DND-41 (cell line): ENCODE data around the gene PLEKHG5.
A peak's percentile ranks its signal among the peaks of the same experiment; 100 is the strongest.

Source experiments
- ATAC-seq: fragments of 200-7000 bp; cut with Tn5 transposase; 3 replicates; pipeline ENCODE4 v1.9.1; 2021; ENCODE audit warnings: low read depth; ENCODE audit not compliant: insufficient read depth
- DNase-seq: peaks from one replicate; pipeline ENCODE4 v3.0.0-alpha.2; 2020
- H2AFZ ChIP-seq: 2 replicates; pipeline ENCODE4 v1.6.0; 2012; ENCODE audit warnings: low read depth, low read length
- H3K27ac ChIP-seq: 2 replicates; pipeline ENCODE4 v1.5.1; 2012; ENCODE audit warnings: low read length, inconsistent platforms
- H3K27me3 ChIP-seq: fragments of 200-600 bp; sonication (generic); 2 replicates; pipeline ENCODE4 v1.6.0; 2012; ENCODE audit warnings: low read length, mild to moderate bottlenecking, inconsistent platforms; ENCODE audit not compliant: insufficient read depth, poor library complexity
- H3K36me3 ChIP-seq: 2 replicates; pipeline ENCODE4 v1.5.1; 2012; ENCODE audit warnings: low read length, inconsistent platforms; ENCODE audit not compliant: insufficient read depth
- H3K4me1 ChIP-seq: 2 replicates; pipeline ENCODE4 v1.5.1; 2012; ENCODE audit warnings: mild to moderate bottlenecking, low read length; ENCODE audit not compliant: insufficient read depth
- H3K4me2 ChIP-seq: 2 replicates; pipeline ENCODE4 v1.6.0; 2012; ENCODE audit warnings: mild to moderate bottlenecking, moderate library complexity, low read length, inconsistent platforms; ENCODE audit not compliant: insufficient read depth
- H3K4me3 ChIP-seq, 2 experiments: fragments of 200-600 bp in 1 of 2; shearing (Covaris generic) in 1 of 2; 2 replicates each; pipeline ENCODE4 v1.5.1; 2012 to 2016; ENCODE audit warnings: inconsistent platforms in 2 of 2, low read length in 2 of 2, mild to moderate bottlenecking in 2 of 2, low read depth in 1 of 2, moderate library complexity in 1 of 2
- H3K79me2 ChIP-seq: 2 replicates; pipeline ENCODE4 v1.6.0; 2012; ENCODE audit warnings: low read length, inconsistent platforms; ENCODE audit not compliant: insufficient read depth
- H3K9ac ChIP-seq: 2 replicates; pipeline ENCODE4 v1.6.0; 2012; ENCODE audit warnings: low read depth, mild to moderate bottlenecking, inconsistent platforms, low read length, moderate library complexity
- H3K9me3 ChIP-seq: 2 replicates; pipeline ENCODE4 v1.5.1; 2012; ENCODE audit warnings: low read length, moderate library complexity, mild to moderate bottlenecking, inconsistent platforms; ENCODE audit not compliant: insufficient read depth, severe bottlenecking
- H4K20me1 ChIP-seq: 2 replicates; pipeline ENCODE4 v1.6.0; 2012; ENCODE audit warnings: low read length; ENCODE audit not compliant: insufficient read depth
- CTCF ChIP-seq: IDR thresholded peaks from 2 replicates; pipeline ENCODE4 v1.5.1; 2012; ENCODE audit warnings: borderline replicate concordance, low read length, moderate library complexity, mild to moderate bottlenecking; ENCODE audit not compliant: poor library complexity, severe bottlenecking; ENCODE audit errors: extremely low read depth
- EZH2 ChIP-seq: IDR thresholded peaks from 3 replicates; pipeline ENCODE4 v1.6.1; 2012; ENCODE audit warnings: borderline replicate concordance, low read depth, mild to moderate bottlenecking, moderate library complexity, low read length, inconsistent platforms; ENCODE audit not compliant: severe bottlenecking

Gene PLEKHG5, protein sequence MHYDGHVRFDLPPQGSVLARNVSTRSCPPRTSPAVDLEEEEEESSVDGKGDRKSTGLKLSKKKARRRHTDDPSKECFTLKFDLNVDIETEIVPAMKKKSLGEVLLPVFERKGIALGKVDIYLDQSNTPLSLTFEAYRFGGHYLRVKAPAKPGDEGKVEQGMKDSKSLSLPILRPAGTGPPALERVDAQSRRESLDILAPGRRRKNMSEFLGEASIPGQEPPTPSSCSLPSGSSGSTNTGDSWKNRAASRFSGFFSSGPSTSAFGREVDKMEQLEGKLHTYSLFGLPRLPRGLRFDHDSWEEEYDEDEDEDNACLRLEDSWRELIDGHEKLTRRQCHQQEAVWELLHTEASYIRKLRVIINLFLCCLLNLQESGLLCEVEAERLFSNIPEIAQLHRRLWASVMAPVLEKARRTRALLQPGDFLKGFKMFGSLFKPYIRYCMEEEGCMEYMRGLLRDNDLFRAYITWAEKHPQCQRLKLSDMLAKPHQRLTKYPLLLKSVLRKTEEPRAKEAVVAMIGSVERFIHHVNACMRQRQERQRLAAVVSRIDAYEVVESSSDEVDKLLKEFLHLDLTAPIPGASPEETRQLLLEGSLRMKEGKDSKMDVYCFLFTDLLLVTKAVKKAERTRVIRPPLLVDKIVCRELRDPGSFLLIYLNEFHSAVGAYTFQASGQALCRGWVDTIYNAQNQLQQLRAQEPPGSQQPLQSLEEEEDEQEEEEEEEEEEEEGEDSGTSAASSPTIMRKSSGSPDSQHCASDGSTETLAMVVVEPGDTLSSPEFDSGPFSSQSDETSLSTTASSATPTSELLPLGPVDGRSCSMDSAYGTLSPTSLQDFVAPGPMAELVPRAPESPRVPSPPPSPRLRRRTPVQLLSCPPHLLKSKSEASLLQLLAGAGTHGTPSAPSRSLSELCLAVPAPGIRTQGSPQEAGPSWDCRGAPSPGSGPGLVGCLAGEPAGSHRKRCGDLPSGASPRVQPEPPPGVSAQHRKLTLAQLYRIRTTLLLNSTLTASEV

DNA sequence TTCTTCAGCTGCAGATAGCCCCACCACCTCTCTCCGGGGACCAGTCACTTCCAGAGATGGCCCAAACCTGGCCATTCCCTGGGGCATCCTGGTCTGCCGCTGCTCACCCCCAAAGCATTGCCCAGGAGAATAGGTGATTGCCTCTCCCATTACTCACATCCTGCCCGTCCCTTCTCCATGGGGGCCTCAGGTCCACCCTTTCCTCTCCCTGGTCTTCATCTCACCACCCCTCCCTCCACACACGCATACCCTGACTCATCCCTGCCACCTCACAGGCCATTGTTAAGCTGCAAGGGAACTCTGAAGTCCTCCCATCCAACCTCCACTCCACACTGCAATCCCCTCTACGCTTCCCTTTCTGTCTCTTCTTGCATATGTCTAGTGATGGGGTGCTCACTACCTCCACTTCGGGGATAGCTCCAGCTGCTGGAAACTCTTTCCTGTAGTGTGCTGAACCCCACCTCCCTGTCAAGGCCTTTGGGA, at the start of gene PLEKHG5:
Gene PLEKHG5, minus strand, starts transcription at position 188 of the 483 bp plus-strand sequence. CDS start 14,096 bp downstream, outside the sequence.
- no peaks in the 10 kb centered on the region for H3K36me3 ChIP-seq
- ATAC-seq (no peak), DNase-seq (no peak)
- peaks cover 5% of the 10 kb centered on the region; the same call in 1 of the 2 replicates for H4K20me1 ChIP-seq
- H3K4me3 ChIP-seq, result peak within 1 kb of the TSS; percentile 47 to 86; a peak in 3 of 4 replicates
- peaks cover 2% of the 10 kb centered on the region for H3K27me3 ChIP-seq
- peaks cover 38% of the 10 kb centered on the region for H3K4me1 ChIP-seq
- peak within 1 kb of the TSS; percentile 85 for H3K27ac ChIP-seq
- H3K4me2 ChIP-seq, result peak within 1 kb of the TSS; percentile 97
- no peak for TF ChIP-seq CTCF
- no peak for TF ChIP-seq EZH2
- no peaks in the 10 kb centered on the region for H3K9me3 ChIP-seq
- peak within 1 kb of the TSS; percentile 74 for H3K9ac ChIP-seq
- H2AFZ ChIP-seq, result peak within 1 kb of the TSS; percentile 89
- H3K79me2 ChIP-seq, result no peaks in the 10 kb centered on the region

- Histone ChIP-seq H3K9ac (no peak overlapping the region), H3K79me2 (peaks cover 7% of the 10 kb centered on the region), H3K4me2 (no peak overlapping the region), H3K27ac (no peak overlapping the region), H2AFZ (no peak overlapping the region), H4K20me1 (peaks cover 8% of the 10 kb centered on the region; the same call in 1 of the 2 replicates), H3K4me1 (no peaks in the 10 kb centered on the region), H3K4me3 (no peak overlapping the region), H3K36me3 (peaks cover 66% of the 10 kb centered on the region), H3K9me3 (no peaks in the 10 kb centered on the region), H3K27me3 (no peaks in the 10 kb centered on the region)
- DNase-seq, result no peak
- ATAC-seq, result no peak
- TF ChIP-seq CTCF, result no peak
- no peak for TF ChIP-seq EZH2
Measured at GRCh38 chr1:6538956-6539355, 47.5 kb upstream of the PLEKHG5 start.

DNA sequence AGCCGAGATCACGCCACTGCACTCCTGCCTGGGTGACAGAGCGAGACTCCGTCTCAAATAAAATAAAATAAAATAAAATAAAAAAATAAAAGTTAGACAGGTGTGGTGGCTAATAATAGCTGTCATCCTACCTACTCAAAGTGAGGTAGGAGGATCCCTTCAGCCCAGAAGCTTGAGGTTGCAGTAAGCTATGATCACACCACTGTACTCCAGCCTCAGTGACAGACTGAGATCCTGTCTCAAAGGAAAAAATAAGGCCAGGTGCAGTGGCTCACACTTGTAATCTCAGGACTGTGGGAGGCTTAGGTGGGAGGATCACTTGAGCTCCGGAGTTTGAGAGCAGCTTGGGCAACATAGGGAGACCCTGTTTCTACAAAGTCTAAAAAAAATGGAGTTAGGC, 44.8 kb upstream of the PLEKHG5 start:
- Histone ChIP-seq H3K4me2 (no peak overlapping the region), H3K79me2 (peaks cover 7% of the 10 kb centered on the region)
- no peak for TF ChIP-seq CTCF
- no peak for TF ChIP-seq EZH2

More for the DNA sequence above, 44.8 kb upstream of the PLEKHG5 start:
- H3K27me3 ChIP-seq, result no peaks in the 10 kb centered on the region
- no peak overlapping the region for H3K9ac ChIP-seq
- no peak for ATAC-seq
- H3K27ac ChIP-seq, result no peak overlapping the region
- peaks cover 13% of the 10 kb centered on the region; the same call in 1 of the 2 replicates for H4K20me1 ChIP-seq
- no peak for DNase-seq
- no peak overlapping the region for H3K4me3 ChIP-seq
- H3K4me1 ChIP-seq, result no peaks in the 10 kb centered on the region
- H3K9me3 ChIP-seq, result no peaks in the 10 kb centered on the region
- peaks cover 71% of the 10 kb centered on the region for H3K36me3 ChIP-seq
- no peak overlapping the region for H2AFZ ChIP-seq
